HepG2 (cell line): Measurements from ENCODE around the gene FGF10. TPM values are rescaled to one million over a fixed set of nuclear protein-coding genes. Genes with fewer than 3 reads are reported as not detected.

Experiments used
- ATAC-seq: fragments of 200-7000 bp; cut with Tn5 transposase; 3 replicates; pipeline ENCODE4 v1.9.1; 2020; ENCODE audit warnings: mild to moderate bottlenecking, moderate library complexity
- BruUV-seq: library from RNA; stranded (reverse); fragments of 400-500 nt; replicated peaks from 2 replicates; lab custom pipeline; 2021; lab: Mats Ljungman, UMichigan
- CTCF ChIA-PET: fragments of 300-600 bp; formaldehyde crosslinking; extraction: SDS; loops from one replicate; lab custom pipeline; 2021; ENCODE audit warnings: low total read pairs, inconsistent platforms, low intra/inter-chr PET ratio; lab: Yijun Ruan, JAX
- POLR2A ChIA-PET: fragments of 350-600 bp; sonication (Branson Sonifier 250); formaldehyde crosslinking; loops from one replicate; lab custom pipeline; 2020; ENCODE audit warnings: antibody characterized with exemption, inconsistent platforms; lab: Yijun Ruan, JAX
- DNase-seq: peaks from one replicate; pipeline ENCODE4 v3.0.0-alpha.2; 2015; ENCODE audit warnings: low spot score
- FAIRE-seq: peaks from 3 replicates; lab custom pipeline; 2011; peaks lifted over from hg19 to GRCh38; lab: Jason Lieb, UNC
- H2AFZ ChIP-seq: one replicate; pipeline ENCODE4 v1.6.1; 2011; ENCODE audit warnings: low read length, inconsistent platforms
- H3K27ac ChIP-seq: fragments of 300-600 bp; 3 replicates; pipeline ENCODE4 v1.8.0; 2011; ENCODE audit warnings: mixed run types, mild to moderate bottlenecking, mixed read lengths, low read length, inconsistent platforms; ENCODE audit not compliant: insufficient read depth; ENCODE audit errors: extremely low read length
- H3K27me3 ChIP-seq, 2 experiments: fragments of 200-600 bp in 1 of 2; 2 replicates in 1 of 2; 3 replicates in 1 of 2; pipeline versions ENCODE4 v1.6.0 to v1.8.0; 2011; ENCODE audit warnings: low read length in 2 of 2, mild to moderate bottlenecking in 2 of 2, moderate library complexity in 2 of 2, inconsistent platforms in 1 of 2; ENCODE audit not compliant: insufficient read depth in 2 of 2, control insufficient read depth in 1 of 2
- H3K36me3 ChIP-seq, 2 experiments: fragments of 200-600 bp in 1 of 2; replicated peaks in 1 of 2; 2 replicates in 1 of 2; 3 replicates in 1 of 2; pipeline versions ENCODE4 v1.5.1 to v1.8.0; 2011; ENCODE audit warnings: low read length in 2 of 2, inconsistent platforms in 1 of 2; ENCODE audit not compliant: insufficient read depth in 2 of 2, control insufficient read depth in 1 of 2
- H3K4me1 ChIP-seq: 2 replicates; pipeline ENCODE4 v1.5.1; 2012; ENCODE audit warnings: low read length, inconsistent platforms; ENCODE audit not compliant: insufficient read depth
- H3K4me2 ChIP-seq: 2 replicates; pipeline ENCODE4 v1.6.0; 2011; ENCODE audit warnings: low read depth, low read length, inconsistent platforms
- H3K4me3 ChIP-seq, 3 experiments: fragments of 200-600 bp in 1 of 3; sonication (generic), shearing (Covaris generic) in 1 of 3; replicated peaks in 1 of 3; 2 replicates each; pipeline ENCODE4 v1.5.1; 2011 to 2016; ENCODE audit warnings: low read length in 3 of 3, inconsistent platforms in 2 of 3, low read depth in 2 of 3, mild to moderate bottlenecking in 2 of 3, control low read depth in 1 of 3, mixed read lengths in 1 of 3; ENCODE audit not compliant: insufficient read depth in 1 of 3
- H3K79me2 ChIP-seq: one replicate; pipeline ENCODE4 v1.6.1; 2011; ENCODE audit warnings: low read length, inconsistent platforms; ENCODE audit not compliant: insufficient read depth
- H3K9ac ChIP-seq: 2 replicates; pipeline ENCODE4 v1.6.0; 2011; ENCODE audit warnings: mild to moderate bottlenecking, low read depth, low read length, inconsistent platforms; ENCODE audit not compliant: insufficient read depth
- H3K9me3 ChIP-seq: 2 replicates; pipeline ENCODE4 v1.5.1; 2012; ENCODE audit warnings: mild to moderate bottlenecking, low read length
- H4K20me1 ChIP-seq: 2 replicates; pipeline ENCODE4 v1.6.0; 2011; ENCODE audit warnings: inconsistent platforms, mild to moderate bottlenecking, low read length, moderate library complexity; ENCODE audit not compliant: insufficient read depth
- CBX5 ChIP-seq: sonication (generic); formaldehyde crosslinking; IDR thresholded peaks from 2 replicates; pipeline ENCODE4 v1.4.0; 2020; ENCODE audit warnings: missing genetic modification reagents, borderline replicate concordance
- HNRNPK ChIP-seq: fragments of 200-400 bp; formaldehyde crosslinking; IDR thresholded peaks from 2 replicates; pipeline ENCODE4 v1.6.1; 2018; ENCODE audit warnings: low read length, low read depth, moderate library complexity, mild to moderate bottlenecking; ENCODE audit not compliant: poor library complexity, severe bottlenecking
- WGBS: methylation state at CpG from one replicate; pipeline ENCODE4 v1.1.6; 2017; ENCODE audit warnings: low lambda C conversion rate; 5-methylcytosine and 5-hydroxymethylcytosine counted together
- in situ Hi-C: cut with HindIII; loops from 2 replicates; pipeline ENCODE4 v1.10.0; 2017; ENCODE audit warnings: low pct_unique_long_range_greater_than_20kb; ENCODE audit not compliant: extremely low pct_ligation_motif_present
- intact Hi-C: fragments of 100-400 bp; cut with micrococcal nuclease; formaldehyde crosslinking; loops from one replicate; pipeline ENCODE4 v1.10.0; 2022; ENCODE audit not compliant: unreplicated experiment
- polyA plus RNA-seq, 8 experiments: library from polyadenylated mRNA; depleted of rRNA in 3 of 8; stranded (reverse) in 7 of 8; unstranded in 1 of 8; fragments of >200 nt; fragmentation: Illumina TruSeq in 4 of 8; extraction: Trizol in 4 of 8; gene quantifications; 2 replicates each; pipeline versions ENCODE4 v1.2.1 to v1.2.3, GENCODE V29; 2011 to 2016; ENCODE audit warnings: low read depth in 4 of 8, missing spikeins in 1 of 8, mixed read lengths in 1 of 8; ENCODE audit not compliant: insufficient read depth in 1 of 8
- total RNA-seq, 5 experiments: library from RNA; depleted of rRNA; stranded (reverse); fragments of >200 nt; fragmentation: Illumina TruSeq; extraction: Trizol; gene quantifications; 2 replicates each; pipeline ENCODE4 v1.2.3, GENCODE V29; 2016; ENCODE audit warnings: low read depth in 1 of 5
- TF ChIP-seq, protein P1 (sequence below): conservative IDR thresholded peaks from 2 replicates; pipeline ENCODE4 v1.6.1; 2018; ENCODE audit warnings: missing genetic modification reagents
- TF ChIP-seq, protein P2 (sequence below): sonication (generic); formaldehyde crosslinking; conservative IDR thresholded peaks from 2 replicates; pipeline ENCODE4 v1.4.0; 2020; ENCODE audit warnings: mild to moderate bottlenecking, missing genetic modification reagents, moderate library complexity
- TF ChIP-seq, protein P3 (sequence below): sonication (generic); formaldehyde crosslinking; conservative IDR thresholded peaks from 2 replicates; pipeline ENCODE4 v1.4.0; 2020; ENCODE audit warnings: missing genetic modification reagents
- TF ChIP-seq, protein P4 (sequence below): sonication (generic); formaldehyde crosslinking; IDR thresholded peaks from 2 replicates; pipeline ENCODE4 v1.8.0; 2022; ENCODE audit warnings: mild to moderate bottlenecking, missing genetic modification reagents
- TF ChIP-seq, protein P5 (sequence below): sonication (generic); formaldehyde crosslinking; IDR thresholded peaks from 2 replicates; pipeline ENCODE4 v1.4.0; 2020; ENCODE audit warnings: missing genetic modification reagents

Gene FGF10
- total and polyA plus RNA-seq, 2 of the 13 experiments (the other 11 are each of a cell fraction or from before 2014, with no cell fraction given) = not detected

DNA sequence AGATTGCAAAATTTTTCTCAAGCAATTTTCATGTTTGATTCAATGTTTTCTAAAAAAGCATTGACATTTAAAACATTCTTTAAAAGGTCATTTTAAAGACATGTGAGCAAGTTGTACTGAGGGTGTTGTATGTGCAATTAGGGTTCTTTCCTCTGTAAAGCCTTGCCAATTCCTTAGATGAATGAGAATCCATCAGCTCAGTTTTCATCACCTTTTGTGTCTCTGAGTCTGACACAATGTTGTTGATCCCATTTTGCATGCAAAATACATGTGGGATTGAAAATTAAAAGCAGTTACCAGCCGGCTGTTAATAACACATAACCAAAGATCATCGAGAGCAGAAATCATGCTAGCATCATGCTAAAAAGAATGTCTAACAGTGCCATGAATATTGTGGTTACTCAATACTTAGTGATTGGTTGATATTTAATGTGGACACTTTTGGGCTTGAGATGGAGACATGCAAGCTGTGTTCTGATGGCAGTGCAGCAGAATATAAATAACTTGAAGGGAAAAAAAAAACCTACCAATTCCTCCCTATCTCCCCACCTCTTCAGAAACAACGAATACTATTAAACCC lies 57.7 kb downstream of the FGF10 start:
- no peak overlapping the region for H3K4me3 ChIP-seq
- ChIA-PET POLR2A (no interaction called here), CTCF (interaction anchor here (2.7 kb wide), 1 partner anchor 602 kb away, joined by 38 read pairs; no protein-coding TSS in a partner anchor)
- H3K4me2 ChIP-seq = no peak overlapping the region
- no peaks in the 10 kb centered on the region for H3K79me2 ChIP-seq
- H3K27ac ChIP-seq = no peak overlapping the region
- H4K20me1 ChIP-seq = no peaks in the 10 kb centered on the region
- in situ Hi-C loops (loop anchor here (5.0 kb wide), 1 partner anchor 599 kb away; no protein-coding TSS in a partner anchor), intact Hi-C loops (loop anchor here (1.0 to 10.0 kb wide), 3 partner anchors 387 to 671 kb away; no protein-coding TSS in a partner anchor)
- no peak overlapping the region for H3K9ac ChIP-seq
- 0% methylated on average over 3 of the region's 3 CpGs for WGBS
- no peaks in the 10 kb centered on the region for H3K4me1 ChIP-seq
- FAIRE-seq (no peak), ATAC-seq (no peak), DNase-seq (no peak)
- H3K36me3 ChIP-seq = no peaks in the 10 kb centered on the region
- no TSS peak for BruUV-seq
- H3K27me3 ChIP-seq = no peaks in the 10 kb centered on the region
- no peaks in the 10 kb centered on the region for H3K9me3 ChIP-seq
- H2AFZ ChIP-seq = no peak overlapping the region
- TF ChIP-seq, protein P1, sequence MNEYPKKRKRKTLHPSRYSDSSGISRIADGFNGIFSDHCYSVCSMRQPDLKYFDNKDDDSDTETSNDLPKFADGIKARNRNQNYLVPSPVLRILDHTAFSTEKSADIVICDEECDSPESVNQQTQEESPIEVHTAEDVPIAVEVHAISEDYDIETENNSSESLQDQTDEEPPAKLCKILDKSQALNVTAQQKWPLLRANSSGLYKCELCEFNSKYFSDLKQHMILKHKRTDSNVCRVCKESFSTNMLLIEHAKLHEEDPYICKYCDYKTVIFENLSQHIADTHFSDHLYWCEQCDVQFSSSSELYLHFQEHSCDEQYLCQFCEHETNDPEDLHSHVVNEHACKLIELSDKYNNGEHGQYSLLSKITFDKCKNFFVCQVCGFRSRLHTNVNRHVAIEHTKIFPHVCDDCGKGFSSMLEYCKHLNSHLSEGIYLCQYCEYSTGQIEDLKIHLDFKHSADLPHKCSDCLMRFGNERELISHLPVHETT (CRISPR knock-in tag) = no peak
- TF ChIP-seq, protein P2, sequence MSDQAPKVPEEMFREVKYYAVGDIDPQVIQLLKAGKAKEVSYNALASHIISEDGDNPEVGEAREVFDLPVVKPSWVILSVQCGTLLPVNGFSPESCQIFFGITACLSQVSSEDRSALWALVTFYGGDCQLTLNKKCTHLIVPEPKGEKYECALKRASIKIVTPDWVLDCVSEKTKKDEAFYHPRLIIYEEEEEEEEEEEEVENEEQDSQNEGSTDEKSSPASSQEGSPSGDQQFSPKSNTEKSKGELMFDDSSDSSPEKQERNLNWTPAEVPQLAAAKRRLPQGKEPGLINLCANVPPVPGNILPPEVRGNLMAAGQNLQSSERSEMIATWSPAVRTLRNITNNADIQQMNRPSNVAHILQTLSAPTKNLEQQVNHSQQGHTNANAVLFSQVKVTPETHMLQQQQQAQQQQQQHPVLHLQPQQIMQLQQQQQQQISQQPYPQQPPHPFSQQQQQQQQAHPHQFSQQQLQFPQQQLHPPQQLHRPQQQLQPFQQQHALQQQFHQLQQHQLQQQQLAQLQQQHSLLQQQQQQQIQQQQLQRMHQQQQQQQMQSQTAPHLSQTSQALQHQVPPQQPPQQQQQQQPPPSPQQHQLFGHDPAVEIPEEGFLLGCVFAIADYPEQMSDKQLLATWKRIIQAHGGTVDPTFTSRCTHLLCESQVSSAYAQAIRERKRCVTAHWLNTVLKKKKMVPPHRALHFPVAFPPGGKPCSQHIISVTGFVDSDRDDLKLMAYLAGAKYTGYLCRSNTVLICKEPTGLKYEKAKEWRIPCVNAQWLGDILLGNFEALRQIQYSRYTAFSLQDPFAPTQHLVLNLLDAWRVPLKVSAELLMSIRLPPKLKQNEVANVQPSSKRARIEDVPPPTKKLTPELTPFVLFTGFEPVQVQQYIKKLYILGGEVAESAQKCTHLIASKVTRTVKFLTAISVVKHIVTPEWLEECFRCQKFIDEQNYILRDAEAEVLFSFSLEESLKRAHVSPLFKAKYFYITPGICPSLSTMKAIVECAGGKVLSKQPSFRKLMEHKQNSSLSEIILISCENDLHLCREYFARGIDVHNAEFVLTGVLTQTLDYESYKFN = no peak
- TF ChIP-seq HNRNPK = no peak
- no peak for TF ChIP-seq CBX5 (CRISPR knock-in tag)
- TF ChIP-seq, protein P3, sequence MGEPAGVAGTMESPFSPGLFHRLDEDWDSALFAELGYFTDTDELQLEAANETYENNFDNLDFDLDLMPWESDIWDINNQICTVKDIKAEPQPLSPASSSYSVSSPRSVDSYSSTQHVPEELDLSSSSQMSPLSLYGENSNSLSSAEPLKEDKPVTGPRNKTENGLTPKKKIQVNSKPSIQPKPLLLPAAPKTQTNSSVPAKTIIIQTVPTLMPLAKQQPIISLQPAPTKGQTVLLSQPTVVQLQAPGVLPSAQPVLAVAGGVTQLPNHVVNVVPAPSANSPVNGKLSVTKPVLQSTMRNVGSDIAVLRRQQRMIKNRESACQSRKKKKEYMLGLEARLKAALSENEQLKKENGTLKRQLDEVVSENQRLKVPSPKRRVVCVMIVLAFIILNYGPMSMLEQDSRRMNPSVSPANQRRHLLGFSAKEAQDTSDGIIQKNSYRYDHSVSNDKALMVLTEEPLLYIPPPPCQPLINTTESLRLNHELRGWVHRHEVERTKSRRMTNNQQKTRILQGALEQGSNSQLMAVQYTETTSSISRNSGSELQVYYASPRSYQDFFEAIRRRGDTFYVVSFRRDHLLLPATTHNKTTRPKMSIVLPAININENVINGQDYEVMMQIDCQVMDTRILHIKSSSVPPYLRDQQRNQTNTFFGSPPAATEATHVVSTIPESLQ (CRISPR knock-in tag) = no peak
- TF ChIP-seq, protein P4, sequence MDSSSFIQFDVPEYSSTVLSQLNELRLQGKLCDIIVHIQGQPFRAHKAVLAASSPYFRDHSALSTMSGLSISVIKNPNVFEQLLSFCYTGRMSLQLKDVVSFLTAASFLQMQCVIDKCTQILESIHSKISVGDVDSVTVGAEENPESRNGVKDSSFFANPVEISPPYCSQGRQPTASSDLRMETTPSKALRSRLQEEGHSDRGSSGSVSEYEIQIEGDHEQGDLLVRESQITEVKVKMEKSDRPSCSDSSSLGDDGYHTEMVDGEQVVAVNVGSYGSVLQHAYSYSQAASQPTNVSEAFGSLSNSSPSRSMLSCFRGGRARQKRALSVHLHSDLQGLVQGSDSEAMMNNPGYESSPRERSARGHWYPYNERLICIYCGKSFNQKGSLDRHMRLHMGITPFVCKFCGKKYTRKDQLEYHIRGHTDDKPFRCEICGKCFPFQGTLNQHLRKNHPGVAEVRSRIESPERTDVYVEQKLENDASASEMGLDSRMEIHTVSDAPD (CRISPR knock-in tag) = no peak
- TF ChIP-seq, protein P5, sequence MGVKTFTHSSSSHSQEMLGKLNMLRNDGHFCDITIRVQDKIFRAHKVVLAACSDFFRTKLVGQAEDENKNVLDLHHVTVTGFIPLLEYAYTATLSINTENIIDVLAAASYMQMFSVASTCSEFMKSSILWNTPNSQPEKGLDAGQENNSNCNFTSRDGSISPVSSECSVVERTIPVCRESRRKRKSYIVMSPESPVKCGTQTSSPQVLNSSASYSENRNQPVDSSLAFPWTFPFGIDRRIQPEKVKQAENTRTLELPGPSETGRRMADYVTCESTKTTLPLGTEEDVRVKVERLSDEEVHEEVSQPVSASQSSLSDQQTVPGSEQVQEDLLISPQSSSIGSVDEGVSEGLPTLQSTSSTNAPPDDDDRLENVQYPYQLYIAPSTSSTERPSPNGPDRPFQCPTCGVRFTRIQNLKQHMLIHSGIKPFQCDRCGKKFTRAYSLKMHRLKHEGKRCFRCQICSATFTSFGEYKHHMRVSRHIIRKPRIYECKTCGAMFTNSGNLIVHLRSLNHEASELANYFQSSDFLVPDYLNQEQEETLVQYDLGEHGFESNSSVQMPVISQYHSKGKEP (CRISPR knock-in tag) = no peak
